ENCODE results near the gene CISH. TPM values are rescaled to one million over a fixed set of nuclear protein-coding genes. Genes with fewer than 3 reads are reported as not detected.

CISH gene
- total RNA-seq, 3 donors from 2014 or later (not counting 1 experiment from before 2014, with no cell fraction given) = 2.4 to 23.6 (median 11.3) TPM

GRCh38 chr3:50557106-50557505, 54.5 kb downstream of the CISH start:
- H3K27ac Mint-ChIP-seq = no peak overlapping the region
- no peak overlapping the region for H3K4me3 Mint-ChIP-seq
- DNase-seq (no peak), ATAC-seq (no peak)
- no peak overlapping the region for H3K4me3 ChIP-seq (ENCODE audit: low read length)
- TF ChIP-seq CTCF (IDR thresholded peaks at IDR 0.05) = no peak
- H3K36me3 ChIP-seq (ENCODE audit: control insufficient read depth, insufficient read depth, low read length) = no peaks in the 10 kb centered on the region
- no peaks in the 10 kb centered on the region for H3K36me3 Mint-ChIP-seq
- H3K9me3 ChIP-seq (ENCODE audit: control insufficient read depth, insufficient read depth, low read length) = no peaks in the 10 kb centered on the region
- H3K9me3 Mint-ChIP-seq = no peaks in the 10 kb centered on the region
- H3K27me3 Mint-ChIP-seq (ENCODE audit: low read depth in 2 of 2) = no peaks in the 10 kb centered on the region
- intact Hi-C loops (cut with micrococcal nuclease) = no loop called here
- H3K27ac ChIP-seq (ENCODE audit: low read length) = no peak overlapping the region
- 79% methylated on average over 8 of the region's 8 CpGs for WGBS (ENCODE audit: insufficient coverage)
- peaks cover 6 to 8% of the 10 kb centered on the region in 2 donors for H3K4me1 Mint-ChIP-seq
- H3K27me3 ChIP-seq (ENCODE audit: control insufficient read depth, insufficient read depth, low read length) = no peaks in the 10 kb centered on the region
- peaks cover 7% of the 10 kb centered on the region for H3K4me1 ChIP-seq (ENCODE audit: control insufficient read depth, insufficient read depth, low read length)

Other genes starting within 250 kb of the CISH start
- gene CACNA2D2, start 108.1 kb downstream of the CISH start, total RNA-seq = 10 to 100 TPM; 36.5 to 56.4 (median 43.8) TPM
- gene C3orf18, start 44.0 kb downstream of the CISH start, total RNA-seq = 10 to 100 TPM in 2 of 3 donors, 1 to 10 TPM in 1; 7.5 to 15.3 (median 11.7) TPM
- 10 to 100 TPM; 20.5 to 29.3 (median 28.2) TPM for gene HEMK1, start 42.3 kb downstream of the CISH start, total RNA-seq
- gene MAPKAPK3, start 5.4 kb upstream of the CISH start, total RNA-seq = 10 to 100 TPM; 48.0 to 57.7 (median 49.3) TPM
- gene DOCK3, start 63.2 kb upstream of the CISH start, total RNA-seq = 1 to 10 TPM; 1.4 to 2.4 (median 1.7) TPM

Measured in natural killer cell (primary cell).